Central memory CD4-positive, alpha-beta T cell (primary cell): ENCODE results near the gene ZC3H10.
A peak's percentile ranks its signal among the peaks of the same experiment; 100 is the strongest.

Source experiments
- DNase-seq: peaks from one replicate; pipeline ENCODE4 v3.0.0; 2022

The ZC3H10 gene

DNA sequence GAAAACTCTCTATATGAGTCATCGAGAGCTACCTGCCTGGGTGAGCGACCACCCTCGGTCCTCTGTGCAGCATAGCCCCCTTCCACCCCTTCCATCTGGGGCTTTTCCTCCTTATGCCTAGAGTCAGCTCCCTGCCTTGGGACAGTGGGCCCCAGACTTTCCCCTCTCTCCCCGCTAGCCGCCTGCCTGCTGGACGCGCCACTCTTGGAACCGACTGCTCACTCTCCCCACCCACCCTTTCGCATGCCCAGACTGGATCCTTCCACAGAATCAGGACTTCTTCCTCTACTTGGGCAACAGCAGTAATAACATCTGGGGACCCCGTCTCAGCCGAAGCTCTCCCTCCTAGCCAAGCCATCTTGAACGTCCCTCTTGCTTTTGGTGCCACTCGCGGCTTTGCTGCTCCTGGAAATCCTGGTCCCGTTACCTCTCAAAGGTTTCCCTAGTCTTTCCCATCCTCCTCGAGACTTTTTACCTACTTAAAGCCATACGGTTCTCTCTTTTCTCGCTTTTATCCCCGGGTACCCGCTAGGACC is 10.7 kb downstream of the ZC3H10 start:
- no peak for DNase-seq

DNA sequence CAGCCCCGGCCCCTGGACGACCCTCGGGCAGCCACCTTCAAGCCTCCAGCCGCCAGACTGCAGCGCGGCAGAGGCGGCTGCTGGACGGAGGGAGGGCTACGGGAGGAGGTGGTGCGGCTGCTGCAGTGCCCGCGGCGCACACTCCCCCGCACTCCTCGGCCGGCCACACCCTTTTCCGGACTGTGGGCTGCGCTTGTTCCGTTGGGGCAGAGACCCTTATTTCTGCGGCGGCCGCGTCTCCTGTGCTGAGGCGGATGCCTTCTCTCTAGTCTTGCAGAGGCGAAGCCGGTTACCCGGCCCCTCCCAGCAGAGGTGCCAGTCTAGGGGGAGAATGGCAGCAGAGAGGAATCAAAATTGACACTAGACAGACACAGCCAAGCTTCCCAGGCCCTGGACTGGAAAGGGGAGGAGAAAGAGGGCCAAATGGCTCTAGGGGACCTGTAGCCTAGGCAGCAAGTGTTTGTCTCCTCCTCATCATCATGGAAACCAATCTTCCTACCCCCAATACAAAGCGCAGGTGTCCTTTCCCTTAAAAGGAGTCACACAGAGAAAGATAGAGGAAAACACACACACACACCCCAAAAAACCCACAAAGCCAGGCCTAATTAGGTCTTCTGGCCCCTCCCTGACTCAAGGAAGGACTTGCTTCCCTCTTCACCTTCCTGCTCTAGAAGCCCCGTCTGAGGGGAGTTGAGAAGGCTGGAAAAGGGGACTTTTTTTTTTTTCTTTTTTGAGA is 11.3 kb downstream of the ZC3H10 start:
- DNase-seq = peak; percentile 73

DNA sequence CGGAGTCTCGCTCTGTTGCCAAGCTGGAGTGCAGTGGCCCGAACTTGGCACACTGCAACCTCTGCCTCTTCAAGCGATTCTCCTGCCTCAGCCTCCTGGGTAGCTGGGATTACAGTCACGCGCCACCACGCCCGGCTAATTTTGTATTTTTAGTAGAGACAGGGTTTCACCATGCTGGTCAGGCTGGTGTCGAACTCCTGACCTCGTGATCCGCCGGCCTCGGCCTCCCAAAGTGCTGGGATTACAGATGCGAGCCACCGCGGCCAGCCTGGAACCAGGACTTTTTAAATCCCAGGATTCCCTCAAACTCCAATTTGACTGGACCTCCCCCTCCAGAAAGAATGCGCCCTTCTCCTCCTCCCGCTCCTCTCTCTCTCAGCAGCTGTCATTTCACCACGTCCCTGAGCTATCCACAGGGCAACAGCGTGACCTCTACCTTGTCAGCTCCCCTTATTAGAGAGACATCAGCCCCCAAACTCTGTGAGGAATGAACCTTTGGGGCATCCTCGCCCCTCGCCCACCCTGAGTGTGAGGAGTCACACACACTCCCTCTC is 12.0 kb downstream of the ZC3H10 start:
- no peak for DNase-seq

DNA sequence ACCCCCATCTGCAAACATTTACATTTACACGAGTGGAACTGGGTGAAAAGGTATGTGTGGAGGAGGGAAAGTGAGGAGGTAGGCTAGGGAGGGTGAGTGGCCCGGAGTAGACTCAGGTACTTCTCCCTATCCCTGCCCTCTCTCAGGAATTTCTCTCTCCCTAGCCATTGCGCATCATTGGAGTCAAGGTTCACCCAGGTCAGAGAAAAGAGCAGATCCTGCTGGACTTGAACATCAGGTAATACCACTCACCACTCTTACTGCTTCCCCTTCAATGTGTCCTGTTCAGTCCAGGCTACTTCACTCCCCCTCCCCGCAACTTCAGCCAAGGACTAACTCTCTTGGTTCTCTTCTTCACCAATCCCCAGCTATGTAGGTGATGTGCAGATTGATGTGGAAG is 12.8 kb downstream of the ZC3H10 start:
- DNase-seq = no peak

DNA sequence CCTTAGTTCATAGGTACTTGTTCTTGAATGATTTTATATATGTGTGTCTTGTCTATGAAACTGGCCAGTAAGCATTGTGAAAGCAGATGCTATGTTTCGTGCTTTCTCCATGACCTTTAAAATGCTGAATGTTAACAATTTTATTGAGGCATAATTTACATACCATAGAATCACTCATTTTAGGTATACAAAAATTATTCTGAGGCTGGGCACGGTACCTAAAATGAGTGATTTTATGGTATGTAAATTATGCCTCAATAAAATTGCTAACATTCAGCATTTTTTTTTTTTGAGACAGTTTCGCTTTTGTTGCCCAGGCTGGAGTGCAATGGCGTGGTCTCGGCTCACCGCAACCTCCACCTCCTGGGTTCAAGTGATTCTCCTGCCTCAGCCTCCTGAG is 16.8 kb downstream of the ZC3H10 start:
- no peak for DNase-seq

DNA sequence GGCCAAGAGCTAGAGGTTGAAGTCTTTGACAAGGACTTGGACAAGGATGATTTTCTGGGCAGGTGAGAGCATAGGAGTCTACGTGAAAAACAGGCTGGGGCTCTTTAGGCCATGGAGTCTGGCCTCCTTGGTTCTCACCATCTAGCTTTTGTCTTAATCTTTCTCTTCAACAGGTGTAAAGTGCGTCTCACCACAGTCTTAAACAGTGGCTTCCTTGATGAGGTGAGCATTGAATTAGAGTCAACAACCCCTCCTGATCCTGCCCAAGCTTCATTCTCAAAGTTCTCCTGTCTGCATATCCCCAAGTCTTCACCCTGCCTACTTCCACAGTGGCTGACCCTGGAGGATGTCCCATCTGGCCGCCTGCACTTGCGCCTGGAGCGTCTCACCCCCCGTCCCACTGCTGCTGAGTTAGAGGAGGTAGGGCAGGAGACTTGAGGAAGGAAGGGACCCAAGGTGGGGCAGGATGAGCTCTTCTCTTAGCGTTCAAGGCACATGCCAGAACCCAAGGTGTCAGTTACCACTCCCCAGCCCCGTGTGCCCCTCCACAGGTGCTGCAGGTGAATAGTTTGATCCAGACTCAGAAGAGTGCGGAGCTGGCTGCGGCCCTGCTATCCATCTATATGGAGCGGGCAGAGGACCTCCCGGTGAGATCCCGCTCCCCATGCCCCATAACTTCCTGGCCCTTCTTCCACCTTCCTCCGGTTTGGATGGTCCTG is 19.9 kb downstream of the ZC3H10 start:
- DNase-seq = no peak

DNA sequence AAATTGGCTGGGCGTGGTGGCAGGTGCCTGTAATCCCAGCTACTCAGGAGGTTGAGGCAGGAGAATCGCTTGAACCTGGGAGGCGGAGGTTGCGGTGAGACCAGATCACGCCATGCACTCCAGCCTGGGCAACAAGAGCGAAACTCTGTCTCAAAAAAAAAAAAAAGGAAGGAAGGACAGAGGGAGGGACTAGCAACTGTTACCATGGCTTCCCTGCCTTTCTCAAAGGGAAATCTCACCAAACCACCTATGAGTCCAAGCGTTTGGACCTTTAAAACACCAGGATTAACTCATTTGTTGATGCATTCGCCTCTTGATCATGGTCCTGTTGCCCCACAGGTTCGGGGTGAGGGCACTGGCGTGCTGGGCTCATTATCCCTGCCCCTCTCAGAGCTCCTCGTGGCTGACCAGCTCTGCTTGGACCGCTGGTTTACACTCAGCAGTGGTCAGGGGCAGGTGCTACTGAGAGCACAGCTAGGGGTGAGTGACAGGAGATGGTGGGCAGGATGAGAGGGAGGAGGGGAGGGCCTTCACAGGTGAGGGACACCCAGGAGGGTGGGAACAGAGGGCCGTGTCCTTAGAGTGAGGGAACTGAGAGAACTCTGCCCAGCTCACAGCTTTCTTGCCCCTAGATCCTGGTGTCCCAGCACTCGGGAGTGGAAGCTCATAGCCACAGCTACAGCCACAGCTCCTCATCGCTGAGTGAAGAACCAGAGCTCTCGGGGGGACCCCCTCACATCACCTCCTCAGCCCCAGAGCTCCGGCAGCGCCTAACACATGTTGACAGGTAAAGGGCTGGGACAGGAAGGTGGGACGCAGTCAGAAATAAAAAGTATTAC is 24.1 kb downstream of the ZC3H10 start:
- no peak for DNase-seq

DNA sequence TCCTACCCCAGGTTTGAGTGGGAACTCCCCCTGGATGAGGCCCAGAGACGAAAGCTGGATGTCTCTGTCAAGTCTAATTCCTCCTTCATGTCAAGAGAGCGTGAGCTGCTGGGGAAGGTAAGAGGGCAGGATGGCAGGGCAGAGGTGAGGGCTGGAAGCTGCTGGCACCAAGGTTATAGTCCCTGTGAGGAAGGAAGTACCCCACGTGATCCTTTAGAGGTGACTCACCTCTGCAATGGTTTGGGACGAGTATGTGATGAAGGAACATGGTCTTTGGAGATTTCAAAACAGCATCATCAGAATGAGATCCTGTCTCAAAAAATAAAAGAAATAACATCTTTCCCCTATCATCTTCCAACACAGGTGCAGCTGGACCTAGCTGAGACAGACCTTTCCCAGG is 25.2 kb downstream of the ZC3H10 start:
- no peak for DNase-seq

DNA sequence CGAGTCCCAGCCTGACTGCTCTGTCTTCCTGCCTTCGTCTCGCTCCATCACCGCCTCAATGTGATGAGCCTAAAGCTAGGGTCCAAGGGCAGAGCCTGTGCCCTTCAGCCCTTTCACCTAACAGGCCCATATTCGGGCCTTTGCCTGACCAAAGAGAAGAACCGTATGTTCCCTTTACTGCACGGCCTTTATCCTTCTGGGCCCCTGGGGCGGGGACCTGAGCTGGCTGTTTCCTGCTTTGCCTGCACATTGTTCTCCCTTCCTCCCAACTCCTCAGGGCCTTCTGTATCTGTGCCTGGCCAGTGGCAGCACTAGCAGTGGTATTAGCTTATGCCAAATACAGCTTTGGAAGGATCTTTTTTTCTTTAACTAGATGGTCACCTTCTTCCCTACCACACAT is 25.8 kb downstream of the ZC3H10 start:
- no peak for DNase-seq

DNA sequence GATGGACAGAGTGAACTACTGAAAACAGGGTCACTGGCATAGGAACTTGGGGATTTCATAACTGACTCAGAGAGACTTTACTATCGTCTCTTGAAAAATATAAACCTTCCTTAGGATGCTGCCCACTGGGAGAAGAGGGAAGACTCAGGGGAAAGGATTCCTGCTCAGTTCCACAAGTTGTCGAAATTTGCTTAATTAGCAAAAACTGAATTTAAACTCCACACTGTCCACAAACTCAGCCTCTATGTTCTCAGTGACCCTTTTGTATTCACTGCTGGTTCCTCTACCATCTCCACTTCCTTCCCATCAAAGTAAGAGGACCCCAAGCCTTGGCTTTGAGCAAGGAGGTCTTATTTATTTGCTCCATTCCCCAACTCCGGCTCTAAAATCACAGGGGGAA is 27.2 kb downstream of the ZC3H10 start:
- no peak for DNase-seq

DNA sequence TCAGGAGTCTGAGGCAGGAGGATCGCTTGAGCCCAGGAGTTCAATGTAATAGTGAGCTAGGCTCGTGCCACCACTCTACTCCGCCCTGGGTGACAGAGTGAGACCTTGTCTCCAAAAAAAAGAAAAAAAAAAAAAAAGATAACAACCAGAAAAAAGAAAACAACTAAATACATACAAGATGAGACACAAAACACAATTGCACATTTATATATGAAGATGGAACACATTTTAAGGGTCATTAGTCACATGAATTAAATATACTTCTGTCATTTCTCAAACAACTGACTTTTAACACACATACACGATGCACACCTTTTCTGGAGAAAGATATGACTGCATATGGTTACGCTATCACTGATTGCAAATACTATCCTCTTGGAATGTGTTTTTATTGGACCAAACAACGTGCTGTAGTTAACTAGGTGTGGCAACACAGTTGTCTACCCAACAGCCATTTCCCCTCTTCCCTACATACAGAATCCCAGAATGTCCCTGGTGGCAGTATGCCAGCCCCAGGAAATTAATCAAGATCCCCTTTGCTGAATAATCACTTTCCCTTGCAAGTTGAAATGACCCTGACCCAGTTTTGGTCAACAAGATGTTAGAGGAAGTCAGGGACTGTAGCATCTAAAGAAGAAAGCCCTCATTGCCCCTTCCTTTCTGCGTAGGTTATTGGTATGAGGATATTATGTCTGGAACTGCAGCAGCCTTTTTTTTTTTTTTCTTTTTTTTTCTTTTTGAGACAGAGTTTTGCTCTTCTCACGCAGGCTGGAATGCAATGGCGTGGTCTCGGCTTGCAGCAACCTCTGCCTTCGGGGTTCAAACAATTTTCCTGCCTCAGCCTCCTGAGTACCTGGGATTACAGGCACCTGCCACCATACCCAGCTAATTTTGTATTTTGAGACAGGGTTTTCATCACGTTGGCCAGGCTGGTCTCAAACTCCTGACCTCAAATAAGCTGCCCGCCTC is 28.7 kb downstream of the ZC3H10 start:
- no peak for DNase-seq

DNA sequence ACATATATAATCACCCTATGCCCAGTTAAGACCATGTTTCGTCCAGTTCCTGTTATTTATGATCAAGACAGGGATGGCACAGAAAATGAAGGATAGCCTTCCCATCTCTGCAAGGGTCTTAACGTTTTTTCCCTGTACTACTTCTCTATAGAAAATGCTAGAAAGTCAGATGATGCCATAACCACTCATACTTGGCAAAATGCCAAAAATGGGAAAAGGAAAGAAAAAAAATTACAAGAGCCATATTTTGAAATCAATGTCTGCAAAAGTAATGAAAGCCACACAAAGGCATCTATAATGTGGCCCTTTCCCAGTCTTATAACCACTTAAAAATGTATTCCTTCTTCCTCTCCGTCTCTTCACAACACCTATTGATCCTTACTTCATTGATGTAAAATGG is 32.5 kb downstream of the ZC3H10 start:
- DNase-seq = no peak

DNA sequence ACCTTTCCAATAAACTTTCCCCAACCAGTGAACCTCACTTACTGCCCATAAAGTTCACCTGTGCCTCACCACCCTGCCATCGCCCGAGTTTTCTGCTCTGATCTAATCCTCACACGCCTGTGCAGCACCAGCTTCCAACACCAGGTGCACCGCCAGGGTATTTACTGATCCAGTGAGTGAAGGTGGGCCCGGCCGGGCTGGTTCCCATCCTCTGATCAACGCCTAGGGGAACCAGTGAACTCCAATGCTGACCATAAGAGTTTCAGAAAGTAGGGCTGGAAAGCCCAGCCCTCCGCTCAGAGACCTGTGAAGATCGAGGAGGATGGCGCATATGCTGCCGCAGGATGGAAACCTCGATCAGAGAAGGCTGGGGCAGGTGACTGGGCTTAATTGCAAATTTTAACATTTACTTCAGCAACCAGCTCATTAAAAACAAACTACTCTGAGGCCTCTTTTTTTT is 33.6 kb downstream of the ZC3H10 start:
- DNase-seq = peak; percentile 65

DNA sequence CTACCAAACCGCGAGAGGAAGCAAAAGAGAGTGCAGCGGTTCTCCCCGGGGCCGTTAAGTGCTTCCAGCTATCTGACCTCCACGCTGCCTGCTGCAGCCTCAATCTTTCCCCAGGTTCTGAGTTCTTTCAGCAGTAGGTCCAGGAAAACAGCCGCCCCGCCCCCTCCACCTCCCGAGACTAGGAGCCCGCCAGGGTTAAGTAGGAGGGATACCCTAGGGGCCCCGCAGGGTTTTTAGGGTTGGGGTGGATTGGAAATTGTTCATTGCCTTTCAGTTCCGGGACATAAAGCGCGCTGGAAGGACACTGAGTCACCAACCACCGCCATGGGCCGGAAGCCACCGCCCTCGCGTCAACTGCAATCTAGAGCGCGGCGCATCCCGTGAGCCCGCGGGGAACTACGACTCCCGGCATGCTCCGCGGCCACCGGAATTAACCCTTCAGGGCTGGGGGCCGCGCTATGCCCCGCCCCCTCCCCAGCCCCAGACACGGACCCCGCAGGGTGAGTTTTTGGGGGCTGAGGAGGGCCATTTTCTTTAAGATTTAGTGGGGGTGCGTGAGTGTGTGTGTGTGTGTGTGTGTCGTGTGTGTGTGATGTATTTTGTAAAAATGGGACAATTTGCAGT is 34.2 kb downstream of the ZC3H10 start, which contains the start of gene MYL6B:
Gene MYL6B (plus strand): TSS at position 456 of the 624 bp plus-strand sequence. CDS start 1,332 bp downstream, outside the sequence.
- peak; percentile 89 for DNase-seq

DNA sequence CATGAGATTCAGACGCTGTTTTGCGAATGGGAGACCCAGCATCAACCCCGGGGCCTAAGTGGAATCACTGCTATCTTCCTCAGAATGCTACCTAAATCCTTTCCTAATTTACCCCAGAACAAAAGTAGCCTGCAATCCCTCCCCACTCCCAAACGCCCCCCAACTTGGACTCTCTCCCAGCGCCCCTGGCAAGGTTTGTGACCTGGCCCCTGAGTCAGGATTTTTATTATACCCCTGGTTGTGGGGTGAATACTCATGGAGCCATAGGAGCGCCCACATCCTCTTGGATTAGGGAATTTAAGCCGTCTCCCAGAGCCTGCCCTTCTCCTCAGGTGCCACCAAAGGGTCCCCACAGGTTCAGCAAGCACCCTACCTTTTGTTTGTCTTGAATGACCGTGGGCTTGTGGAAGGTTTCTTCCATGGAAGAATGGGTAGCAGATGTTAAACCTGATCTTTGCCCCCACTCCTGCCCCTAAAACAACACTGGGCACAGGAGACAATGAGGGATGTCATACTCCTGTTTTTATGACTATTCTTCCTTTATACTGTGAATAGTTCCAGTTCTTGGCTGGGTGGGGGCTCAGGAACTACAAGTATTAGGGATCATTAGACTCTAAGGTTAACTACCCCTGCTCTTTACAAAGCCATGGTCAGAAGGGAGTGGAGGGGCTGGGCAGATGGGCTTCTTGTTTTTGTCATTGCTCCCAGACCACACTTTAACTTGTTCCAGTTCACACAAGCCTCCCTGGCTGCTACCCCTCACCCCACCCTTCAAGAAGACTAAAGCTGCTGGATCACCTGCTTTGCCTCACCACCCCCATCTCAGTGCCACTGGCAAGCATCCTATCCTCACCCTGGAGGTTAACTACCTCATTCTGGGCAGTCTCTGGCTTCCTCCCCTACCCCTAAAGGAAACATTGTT is 35.0 kb downstream of the ZC3H10 start:
- DNase-seq = no peak

DNA sequence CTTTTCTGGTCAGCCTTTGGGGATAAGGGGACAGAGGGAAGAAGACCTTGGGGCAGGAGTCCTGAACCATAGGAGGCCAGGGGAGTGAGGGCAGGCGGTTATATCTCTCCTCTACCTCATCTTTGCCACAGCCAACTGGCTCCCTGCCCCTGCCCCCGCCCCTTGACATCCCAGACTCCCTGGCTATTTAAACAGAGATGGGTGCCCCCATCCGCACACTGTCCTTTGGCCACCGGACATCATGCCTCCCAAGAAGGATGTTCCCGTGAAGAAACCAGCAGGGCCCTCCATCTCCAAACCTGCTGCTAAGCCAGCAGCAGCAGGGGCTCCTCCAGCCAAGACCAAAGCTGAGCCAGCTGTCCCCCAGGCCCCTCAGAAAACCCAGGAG is 35.6 kb downstream of the ZC3H10 start:
- no peak for DNase-seq

DNA sequence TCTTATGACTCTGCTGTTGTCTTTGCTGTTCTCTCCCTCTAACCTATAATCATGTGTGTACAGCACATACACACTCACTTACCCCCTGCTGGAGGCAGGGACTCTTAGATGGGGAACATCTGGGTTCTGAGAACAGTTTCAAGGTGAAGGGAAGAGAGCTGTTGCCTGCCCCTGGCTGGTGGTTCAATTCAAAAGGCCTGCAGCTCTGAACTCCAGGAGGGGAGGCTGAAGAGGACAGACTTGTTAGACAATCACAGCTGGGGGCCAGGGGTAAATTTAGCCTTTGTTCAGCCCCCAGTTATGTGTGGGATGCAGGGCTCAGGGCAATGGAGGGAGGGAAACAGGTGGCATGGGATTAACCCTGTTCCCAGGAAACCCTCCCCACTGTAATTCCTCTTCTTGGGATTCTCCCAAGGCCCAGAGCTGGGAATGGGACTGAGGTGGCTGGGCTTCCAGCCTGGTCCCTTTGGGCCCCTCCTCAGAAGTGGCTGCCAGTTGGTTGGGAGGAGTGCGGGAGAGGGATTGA is 36.2 kb downstream of the ZC3H10 start:
- DNase-seq = no peak

DNA sequence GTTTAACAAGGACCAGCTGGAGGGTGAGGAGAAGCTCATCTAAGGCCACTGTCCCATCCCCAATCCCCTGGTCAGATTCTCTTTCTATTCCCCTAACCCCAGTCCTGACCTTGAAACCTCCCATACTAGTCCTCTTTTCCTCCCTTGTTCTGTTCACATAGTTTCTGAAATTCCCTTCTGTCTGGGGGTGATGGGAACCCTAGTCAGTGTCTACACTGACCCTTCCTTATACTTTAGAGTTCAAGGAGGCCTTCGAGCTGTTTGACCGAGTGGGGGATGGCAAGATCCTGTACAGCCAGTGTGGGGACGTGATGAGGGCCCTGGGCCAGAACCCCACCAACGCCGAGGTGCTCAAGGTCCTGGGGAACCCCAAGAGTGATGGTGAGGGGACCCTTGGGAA is 36.8 kb downstream of the ZC3H10 start:
- no peak for DNase-seq

DNA sequence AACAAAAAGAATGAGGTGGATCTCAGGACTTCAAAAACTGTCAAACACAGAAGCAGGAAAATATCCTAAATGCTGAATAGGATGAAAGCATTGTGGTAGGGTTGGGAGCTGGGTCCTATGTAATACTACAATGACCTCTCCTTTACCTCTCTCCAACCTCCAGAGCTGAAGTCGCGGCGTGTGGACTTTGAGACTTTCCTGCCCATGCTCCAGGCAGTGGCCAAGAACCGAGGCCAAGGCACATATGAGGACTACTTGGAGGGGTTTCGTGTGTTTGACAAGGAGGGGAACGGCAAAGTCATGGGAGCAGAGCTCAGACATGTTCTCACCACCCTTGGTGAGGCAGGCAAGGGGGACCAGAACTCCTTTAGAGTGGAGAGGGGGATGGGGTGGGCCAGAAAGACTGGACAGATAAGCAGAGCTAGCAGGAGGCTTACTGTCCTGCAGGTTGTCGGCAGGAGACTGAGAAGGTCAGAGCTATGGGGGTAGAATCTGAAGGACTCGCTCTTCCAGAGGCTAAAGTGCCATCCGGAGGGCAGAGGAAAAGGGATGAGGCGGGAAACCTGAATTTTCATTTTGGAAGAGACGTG is 37.3 kb downstream of the ZC3H10 start:
- DNase-seq = no peak
